CD8-positive, alpha-beta memory T cell (primary cell): ENCODE measurements around the gene INKA2. TPM values are rescaled to one million over a fixed set of nuclear protein-coding genes. Genes with fewer than 3 reads are reported as not detected.

ENCODE experiments used
- CTCF ChIA-PET: fragments of 350-600 bp; sonication (Branson Sonifier 250); formaldehyde crosslinking; loops from one replicate; lab custom pipeline; 2021; ENCODE audit warnings: antibody characterized with exemption; lab: Charles Lee
- POLR2A ChIA-PET: fragments of 350-600 bp; sonication (Branson Sonifier 250); formaldehyde crosslinking; loops from one replicate; lab custom pipeline; 2021; ENCODE audit warnings: antibody characterized with exemption; lab: Charles Lee
- DNase-seq, 5 donors: peaks; one replicate each; pipeline versions ENCODE4 v3.0.0 to v3.0.0-alpha.2; 2020 to 2022; ENCODE audit warnings: mixed read lengths in 1 of 5
- H3K27ac ChIP-seq: one replicate; pipeline ENCODE4 v1.7.0; 2013; ENCODE audit warnings: low read depth, mild to moderate bottlenecking, low read length, moderate library complexity
- H3K27me3 ChIP-seq: 2 replicates; pipeline ENCODE4 v1.7.0; 2013; ENCODE audit warnings: low read length, mild to moderate bottlenecking; ENCODE audit not compliant: insufficient read depth, poor library complexity, severe bottlenecking
- H3K36me3 ChIP-seq: 2 replicates; pipeline ENCODE4 v1.7.0; 2013; ENCODE audit warnings: mild to moderate bottlenecking, low read length, moderate library complexity; ENCODE audit not compliant: insufficient read depth
- H3K4me1 ChIP-seq: 2 replicates; pipeline ENCODE4 v1.7.0; 2013; ENCODE audit warnings: mild to moderate bottlenecking, low read length, moderate library complexity; ENCODE audit not compliant: insufficient read depth
- H3K4me3 ChIP-seq: 2 replicates; pipeline ENCODE4 v1.7.0; 2013; ENCODE audit warnings: mild to moderate bottlenecking, low read length
- H3K9me3 ChIP-seq: 2 replicates; pipeline ENCODE4 v1.7.0; 2013; ENCODE audit warnings: mild to moderate bottlenecking, low read length
- H3K27ac Mint-ChIP-seq, 8 donors: one replicate each; pipeline ENCODE4 v1.8.0; 2020 to 2021; ENCODE audit warnings: mixed read lengths in 8 of 8, mild to moderate bottlenecking in 6 of 8, inconsistent platforms in 3 of 8, moderate library complexity in 3 of 8
- H3K27me3 Mint-ChIP-seq, 2 donors: one replicate each; pipeline ENCODE4 v1.8.0; 2020 to 2021; ENCODE audit warnings: mixed read lengths in 2 of 2, mild to moderate bottlenecking in 1 of 2, moderate library complexity in 1 of 2
- H3K36me3 Mint-ChIP-seq, 3 donors: one replicate each; pipeline ENCODE4 v1.8.0; 2020 to 2021; ENCODE audit warnings: mixed read lengths in 3 of 3, inconsistent platforms in 1 of 3, mild to moderate bottlenecking in 1 of 3
- H3K4me1 Mint-ChIP-seq, 3 donors: one replicate each; pipeline ENCODE4 v1.8.0; 2020 to 2021; ENCODE audit warnings: mixed read lengths in 3 of 3, inconsistent platforms in 1 of 3, mild to moderate bottlenecking in 1 of 3
- H3K4me3 Mint-ChIP-seq, 7 donors: one replicate each; pipeline ENCODE4 v1.8.0; 2020 to 2021; ENCODE audit warnings: mixed read lengths in 7 of 7, mild to moderate bottlenecking in 6 of 7, moderate library complexity in 4 of 7, inconsistent platforms in 2 of 7
- H3K9me3 Mint-ChIP-seq, 5 donors: one replicate each; pipeline ENCODE4 v1.8.0; 2020 to 2022; ENCODE audit warnings: mixed read lengths in 5 of 5, mild to moderate bottlenecking in 3 of 5, moderate library complexity in 2 of 5, inconsistent platforms in 1 of 5
- polyA plus RNA-seq: library from polyadenylated mRNA; unstranded; fragments of 300-500 nt; fragmentation: Illumina TruSeq; gene quantifications from one replicate; pipeline ENCODE4 v1.2.3, GENCODE V29; 2021
- total RNA-seq, 2 experiments: library from RNA; stranded (reverse); gene quantifications; one replicate each; pipeline ENCODE4 v1.2.3, GENCODE V29; 2021

The INKA2 gene
- total and polyA plus RNA-seq, 3 experiments from 2014 or later, result 1.8 to 3.8 TPM; not detected in 1

DNA sequence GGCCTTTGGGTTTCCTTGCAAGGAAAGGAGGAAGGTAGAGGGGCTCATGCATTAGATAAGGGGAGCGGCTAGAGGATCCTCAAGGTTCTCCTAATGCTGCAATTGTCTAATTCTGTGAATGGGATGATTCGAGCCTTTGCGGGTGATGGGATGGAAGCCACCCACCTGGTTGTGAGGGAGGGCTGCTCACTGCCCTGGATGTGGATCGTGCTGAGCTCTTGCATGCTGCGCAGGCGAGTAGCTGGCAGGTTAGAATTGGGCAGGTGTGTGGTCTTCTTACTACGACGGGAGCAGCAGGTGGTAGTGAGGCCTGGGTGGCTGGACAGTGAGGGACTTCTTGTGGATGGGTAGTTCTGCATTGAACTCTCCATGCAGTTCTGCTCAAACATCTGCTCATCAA is 37.7 kb upstream of the INKA2 start:
- H3K9me3 ChIP-seq, result no peaks in the 10 kb centered on the region
- peak overlapping the region in 2 of 8 donors; percentile 27 to 50 for H3K27ac Mint-ChIP-seq
- ChIA-PET POLR2A (no interaction called here), CTCF (no interaction called here)
- no peaks in the 10 kb centered on the region for H3K27me3 ChIP-seq
- no peaks in the 10 kb centered on the region for H3K4me1 ChIP-seq
- H3K36me3 ChIP-seq, result no peaks in the 10 kb centered on the region
- H3K36me3 Mint-ChIP-seq, result peaks cover 0 to 4% (median 0%) of the 10 kb centered on the region in 3 donors
- peaks cover 7 to 11% of the 10 kb centered on the region in 2 donors for H3K27me3 Mint-ChIP-seq
- H3K4me1 Mint-ChIP-seq, result no peaks in the 10 kb centered on the region
- no peak overlapping the region for H3K4me3 ChIP-seq
- H3K9me3 Mint-ChIP-seq, result no peaks in the 10 kb centered on the region
- no peak overlapping the region for H3K27ac ChIP-seq
- no peak for DNase-seq
- no peak overlapping the region for H3K4me3 Mint-ChIP-seq

DNA sequence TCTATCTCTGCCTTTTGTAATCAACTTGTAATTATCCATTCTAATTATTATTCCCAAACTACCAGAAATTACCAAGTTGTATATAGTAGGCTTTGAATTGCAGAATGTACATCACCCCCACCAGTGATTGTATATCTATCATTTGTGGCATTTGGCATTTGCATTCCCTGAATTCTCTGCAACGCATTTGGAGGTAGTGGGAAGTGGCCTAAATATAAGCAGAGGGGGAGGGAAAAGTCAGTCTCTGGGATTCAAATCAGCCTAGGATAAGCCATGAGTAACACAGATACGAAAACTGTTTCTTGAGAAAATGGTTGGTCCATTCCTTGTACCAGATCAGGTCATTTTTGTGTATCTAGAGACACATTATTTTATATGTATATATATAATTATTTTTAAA is 37.2 kb upstream of the INKA2 start:
- Mint-ChIP-seq H3K4me3 (no peak overlapping the region), H3K27ac (no peak overlapping the region), H3K4me1 (no peaks in the 10 kb centered on the region), H3K27me3 (peaks cover 4 to 11% of the 10 kb centered on the region in 2 donors), H3K36me3 (peaks cover 0 to 4% (median 0%) of the 10 kb centered on the region in 3 donors), H3K9me3 (no peaks in the 10 kb centered on the region)
- H3K4me1 ChIP-seq, result no peaks in the 10 kb centered on the region
- H3K27ac ChIP-seq, result no peak overlapping the region
- H3K9me3 ChIP-seq, result no peaks in the 10 kb centered on the region
- CTCF ChIA-PET, result no interaction called here
- H3K27me3 ChIP-seq, result no peaks in the 10 kb centered on the region
- H3K4me3 ChIP-seq, result no peak overlapping the region
- no peak for DNase-seq
- POLR2A ChIA-PET, result no interaction called here
- no peaks in the 10 kb centered on the region for H3K36me3 ChIP-seq

DNA sequence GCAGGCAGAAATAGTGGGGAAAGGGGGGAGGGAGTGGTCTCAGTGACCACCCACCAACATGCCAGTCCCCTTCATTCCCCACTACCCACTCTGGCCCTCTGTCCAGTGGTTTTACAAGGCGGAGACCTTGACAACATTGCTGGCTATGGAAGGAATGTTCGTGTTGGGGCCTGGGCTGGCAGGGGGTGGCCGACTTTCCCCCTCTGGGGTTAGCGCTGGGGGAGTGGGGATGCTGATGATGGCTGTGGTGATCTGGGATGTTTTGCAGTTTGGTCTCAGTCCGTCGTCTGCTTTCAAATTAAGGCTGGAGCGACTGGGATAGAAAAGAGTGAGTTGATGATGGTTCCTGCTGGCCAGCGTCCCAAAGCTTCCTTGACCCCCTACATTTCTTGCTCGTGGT is 36.8 kb upstream of the INKA2 start:
- H3K4me3 ChIP-seq, result no peak overlapping the region
- no peaks in the 10 kb centered on the region for H3K9me3 ChIP-seq
- DNase-seq, result no peak
- CTCF ChIA-PET, result no interaction called here
- no peaks in the 10 kb centered on the region for H3K27me3 ChIP-seq
- H3K4me1 Mint-ChIP-seq, result no peaks in the 10 kb centered on the region
- H3K27ac ChIP-seq, result no peak overlapping the region
- POLR2A ChIA-PET, result no interaction called here
- peaks cover 4 to 11% of the 10 kb centered on the region in 2 donors for H3K27me3 Mint-ChIP-seq
- peak overlapping the region in 1 of 8 donors; percentile 9 for H3K27ac Mint-ChIP-seq
- no peaks in the 10 kb centered on the region for H3K4me1 ChIP-seq
- no peaks in the 10 kb centered on the region for H3K9me3 Mint-ChIP-seq
- no peak overlapping the region for H3K4me3 Mint-ChIP-seq
- peaks cover 0 to 4% (median 0%) of the 10 kb centered on the region in 3 donors for H3K36me3 Mint-ChIP-seq
- H3K36me3 ChIP-seq, result no peaks in the 10 kb centered on the region

DNA sequence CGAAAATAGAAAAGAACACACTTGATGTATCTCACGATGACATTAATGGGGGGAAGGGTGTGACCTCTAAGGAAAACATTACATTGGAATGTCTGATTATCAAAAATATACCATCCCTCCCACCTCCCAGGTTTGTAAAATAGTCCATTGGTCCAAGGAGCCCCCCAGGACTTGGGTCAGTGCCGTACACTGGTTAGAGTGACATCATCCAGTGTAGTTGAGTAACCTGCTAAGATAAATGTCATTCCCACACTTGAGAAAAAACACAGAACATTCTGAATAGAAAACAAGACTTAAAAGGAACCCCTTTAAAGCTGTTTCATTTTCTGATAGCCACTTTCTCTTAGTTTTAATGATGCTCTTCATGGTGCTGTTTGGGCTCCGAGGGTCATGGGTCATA is 31.7 kb upstream of the INKA2 start:
- Histone ChIP-seq H3K4me3 (no peak overlapping the region), H3K27ac (no peak overlapping the region), H3K27me3 (no peaks in the 10 kb centered on the region), H3K9me3 (no peaks in the 10 kb centered on the region), H3K4me1 (no peaks in the 10 kb centered on the region), H3K36me3 (peaks cover 9% of the 10 kb centered on the region)
- Mint-ChIP-seq H3K27ac (peak overlapping the region in 1 of 8 donors; percentile 20), H3K36me3 (peaks cover 0 to 27% (median 8%) of the 10 kb centered on the region in 3 donors), H3K9me3 (no peaks in the 10 kb centered on the region), H3K27me3 (no peaks in the 10 kb centered on the region), H3K4me1 (peaks cover 2 to 6% (median 5%) of the 10 kb centered on the region in 3 donors), H3K4me3 (no peak overlapping the region)
- ChIA-PET POLR2A (no interaction called here), CTCF (interaction anchor here (0.9 kb wide), 1 partner anchor 55 kb away, joined by 3 read pairs; no protein-coding TSS in a partner anchor)
- DNase-seq, result no peak

DNA sequence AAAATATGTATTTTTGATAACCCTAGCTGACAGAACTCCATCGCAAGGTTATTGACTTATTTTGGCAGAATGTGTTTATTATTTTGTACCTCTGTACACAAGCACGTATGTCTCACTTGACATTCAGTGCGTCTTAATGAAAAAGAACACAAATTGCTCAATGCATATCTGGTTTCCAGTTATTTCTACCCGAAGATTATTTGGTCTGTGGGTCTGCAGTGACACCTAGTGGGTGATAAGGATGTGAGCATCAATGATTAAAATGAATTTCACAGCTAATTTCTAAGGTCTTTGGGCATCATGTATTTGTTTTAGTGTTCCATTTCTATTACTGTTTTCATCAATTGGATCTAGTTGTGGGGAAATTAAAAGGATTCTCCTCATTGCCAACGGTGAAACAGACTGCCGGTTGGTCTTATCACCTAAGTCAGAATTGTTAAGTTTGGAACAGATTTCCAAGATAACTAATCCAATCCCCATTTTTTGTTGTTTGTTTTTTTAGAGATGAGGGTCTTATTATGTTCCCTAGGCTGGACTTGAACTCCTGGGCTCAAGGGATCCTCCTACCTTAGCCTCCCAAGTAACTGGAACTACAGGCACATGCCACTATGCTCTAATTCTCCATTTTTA is 30.4 kb upstream of the INKA2 start:
- no peaks in the 10 kb centered on the region for H3K4me1 ChIP-seq
- no peaks in the 10 kb centered on the region for H3K27me3 ChIP-seq
- Mint-ChIP-seq H3K4me1 (peaks cover 2 to 6% (median 5%) of the 10 kb centered on the region in 3 donors), H3K9me3 (no peaks in the 10 kb centered on the region), H3K36me3 (peaks cover 0 to 40% (median 15%) of the 10 kb centered on the region in 3 donors), H3K27me3 (no peaks in the 10 kb centered on the region), H3K4me3 (no peak overlapping the region), H3K27ac (peak overlapping the region in 6 of 8 donors; percentile 1 to 65 (median 24))
- no peak overlapping the region for H3K27ac ChIP-seq
- H3K4me3 ChIP-seq, result no peak overlapping the region
- CTCF ChIA-PET, result interaction anchor here (0.7 to 5.8 kb wide), 13 partner anchors 8 to 369 kb away, joined by 3 to 44 read pairs (median 4); partner anchors contain the start of genes ADORA3, DDX20, INKA2 and TMIGD3
- no peaks in the 10 kb centered on the region for H3K9me3 ChIP-seq
- DNase-seq, result peak in 3 of 5 donors; percentile 38 to 53 (median 49)
- H3K36me3 ChIP-seq, result peaks cover 11% of the 10 kb centered on the region
- POLR2A ChIA-PET, result no interaction called here

DNA sequence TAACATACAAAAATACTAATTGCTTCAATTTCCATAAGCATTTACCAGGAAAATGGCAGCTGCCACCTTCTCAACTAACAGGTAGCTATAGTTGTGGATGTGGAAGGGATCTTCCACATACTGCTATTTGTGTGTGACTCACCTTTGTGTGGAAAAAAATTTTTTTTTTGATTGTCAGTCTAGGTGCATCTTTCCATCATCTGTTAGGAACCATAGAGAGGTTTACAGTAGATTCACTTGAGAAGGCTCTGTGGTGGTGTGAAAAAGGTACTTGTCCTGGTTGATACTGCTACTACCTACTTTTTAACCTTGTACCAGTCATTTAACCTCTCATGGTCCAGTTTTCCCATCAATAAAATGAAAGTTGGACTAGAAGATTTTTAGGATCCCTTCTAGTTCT is 29.4 kb upstream of the INKA2 start:
- no peak for DNase-seq
- ChIA-PET CTCF (interaction anchor here (1.2 to 5.8 kb wide), 8 partner anchors 8 to 331 kb away, joined by 3 to 44 read pairs (median 12); partner anchors contain the start of genes DDX20 and INKA2), POLR2A (no interaction called here)
- Mint-ChIP-seq H3K4me3 (no peak overlapping the region), H3K4me1 (peaks cover 2 to 6% (median 5%) of the 10 kb centered on the region in 3 donors), H3K9me3 (no peaks in the 10 kb centered on the region), H3K27ac (peak overlapping the region in 2 of 8 donors; percentile 17 to 29), H3K36me3 (peaks cover 0 to 47% (median 19%) of the 10 kb centered on the region in 3 donors), H3K27me3 (no peaks in the 10 kb centered on the region)
- Histone ChIP-seq H3K4me1 (no peaks in the 10 kb centered on the region), H3K36me3 (peaks cover 16% of the 10 kb centered on the region), H3K27ac (no peak overlapping the region), H3K4me3 (no peak overlapping the region), H3K9me3 (no peaks in the 10 kb centered on the region), H3K27me3 (no peaks in the 10 kb centered on the region)

DNA sequence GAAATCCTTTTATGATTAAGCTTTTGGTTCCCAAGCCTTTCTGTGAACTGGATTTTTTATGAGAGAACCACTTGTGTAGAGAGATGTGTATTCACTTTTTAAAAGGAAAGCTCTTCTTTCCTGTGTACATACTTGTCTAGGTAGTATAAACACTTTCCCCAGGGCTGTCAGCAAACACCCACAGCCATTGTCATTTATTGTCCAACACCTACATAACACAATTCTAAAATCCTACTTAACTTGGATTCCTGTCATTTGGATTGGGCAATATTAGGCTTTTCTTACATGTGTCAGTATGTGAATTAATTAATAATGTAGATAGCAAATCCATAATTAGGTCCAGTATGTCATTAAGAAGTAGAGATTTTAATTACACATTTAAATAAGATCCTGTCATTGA is 28.8 kb upstream of the INKA2 start:
- peak overlapping the region in 3 of 8 donors; percentile 6 to 55 (median 46) for H3K27ac Mint-ChIP-seq
- CTCF ChIA-PET, result interaction anchor here (0.9 to 5.8 kb wide), 8 partner anchors 13 to 330 kb away, joined by 3 to 44 read pairs (median 10); partner anchors contain the start of genes DDX20 and INKA2
- H3K36me3 Mint-ChIP-seq, result peaks cover 0 to 52% (median 19%) of the 10 kb centered on the region in 3 donors
- H3K4me3 Mint-ChIP-seq, result no peak overlapping the region
- no peaks in the 10 kb centered on the region for H3K9me3 Mint-ChIP-seq
- Histone ChIP-seq H3K4me3 (no peak overlapping the region), H3K9me3 (no peaks in the 10 kb centered on the region), H3K27ac (no peak overlapping the region), H3K27me3 (no peaks in the 10 kb centered on the region), H3K4me1 (no peaks in the 10 kb centered on the region), H3K36me3 (peaks cover 22% of the 10 kb centered on the region)
- no peak for DNase-seq
- H3K27me3 Mint-ChIP-seq, result no peaks in the 10 kb centered on the region
- POLR2A ChIA-PET, result no interaction called here
- peaks cover 2 to 6% (median 5%) of the 10 kb centered on the region in 3 donors for H3K4me1 Mint-ChIP-seq

DNA sequence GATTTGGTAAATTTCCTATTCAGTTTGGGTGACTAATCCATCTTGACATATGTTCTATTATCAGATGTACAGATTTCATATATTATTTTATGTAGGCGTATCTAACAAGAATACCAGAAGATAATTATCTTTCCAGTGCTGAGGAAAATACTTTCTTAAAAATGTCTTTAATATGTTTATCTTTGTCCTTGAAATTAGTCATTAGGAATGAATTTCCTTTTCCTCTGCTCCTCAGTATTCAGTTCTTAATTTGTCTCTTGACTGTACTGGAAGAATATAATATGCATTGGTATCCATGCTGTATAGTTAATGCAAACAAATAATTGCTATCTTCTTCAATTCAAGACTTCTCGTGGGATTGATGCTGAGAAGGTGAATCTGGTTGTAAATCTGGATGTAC is 23.1 kb upstream of the INKA2 start:
- Mint-ChIP-seq H3K4me3 (no peak overlapping the region), H3K27me3 (no peaks in the 10 kb centered on the region), H3K9me3 (no peaks in the 10 kb centered on the region), H3K4me1 (peaks cover 11 to 26% (median 18%) of the 10 kb centered on the region in 3 donors), H3K27ac (peak overlapping the region in 3 of 8 donors; percentile 24 to 37 (median 24)), H3K36me3 (peaks cover 0 to 79% (median 30%) of the 10 kb centered on the region in 3 donors)
- Histone ChIP-seq H3K27ac (no peak overlapping the region), H3K36me3 (peaks cover 54% of the 10 kb centered on the region), H3K9me3 (no peaks in the 10 kb centered on the region), H3K27me3 (no peaks in the 10 kb centered on the region), H3K4me1 (peaks cover 3% of the 10 kb centered on the region), H3K4me3 (no peak overlapping the region)
- ChIA-PET POLR2A (no interaction called here), CTCF (no interaction called here)
- no peak for DNase-seq
